ENCODE results near the gene CENPP. TPM values are rescaled to one million over a fixed set of nuclear protein-coding genes. Genes with fewer than 3 reads are reported as not detected.

Gene CENPP
- total RNA-seq, 1 donor from 2014 or later, result 9.3 TPM

- no peak overlapping the region for H3K27ac ChIP-seq
- peaks cover 24% of the 10 kb centered on the region for H3K4me1 ChIP-seq
- no peaks in the 10 kb centered on the region for H3K9me3 ChIP-seq
- H3K4me3 ChIP-seq, result no peak overlapping the region
- no peaks in the 10 kb centered on the region for H3K36me3 ChIP-seq
- no peak for DNase-seq (ENCODE audit: extremely low spot score in 2 of 2)
- no peak for TF ChIP-seq POLR2A (IDR thresholded peaks at IDR 0.05)
- no peak for TF ChIP-seq CTCF (IDR thresholded peaks at IDR 0.05)
- no peak for TF ChIP-seq POLR2AphosphoS5 (IDR thresholded peaks at IDR 0.05; ENCODE audit: insufficient read depth in 1 of 2, low read depth in 1 of 2)
- intact Hi-C loops (cut with DNase I), result loop anchor here (10.0 kb wide), 1 partner anchor 135 kb away; no protein-coding TSS in a partner anchor
- no peaks in the 10 kb centered on the region for H3K27me3 ChIP-seq
These were observed 173.9 kb downstream of the CENPP start for GRCh38 chr9:92499701-92500100.

- TF ChIP-seq POLR2AphosphoS5 (IDR thresholded peaks at IDR 0.05; ENCODE audit: insufficient read depth in 1 of 2, low read depth in 1 of 2) (no peak), POLR2A (IDR thresholded peaks at IDR 0.05) (no peak), CTCF (IDR thresholded peaks at IDR 0.05) (no peak)
- no peak overlapping the region for H3K4me3 ChIP-seq
- intact Hi-C loops (cut with DNase I), result loop anchor here (10.0 kb wide), 1 partner anchor 134 kb away; no protein-coding TSS in a partner anchor
- H3K36me3 ChIP-seq, result no peaks in the 10 kb centered on the region
- H3K27me3 ChIP-seq, result no peaks in the 10 kb centered on the region
- H3K9me3 ChIP-seq, result no peaks in the 10 kb centered on the region
- DNase-seq (ENCODE audit: extremely low spot score in 2 of 2), result no peak
- peaks cover 34% of the 10 kb centered on the region for H3K4me1 ChIP-seq
- H3K27ac ChIP-seq, result no peak overlapping the region
These were observed 175.0 kb downstream of the CENPP start for GRCh38 chr9:92500725-92501124.

- Histone ChIP-seq H3K4me1 (peaks cover 46% of the 10 kb centered on the region), H3K27ac (peak overlapping the region; percentile 55), H3K4me3 (no peak overlapping the region), H3K9me3 (no peaks in the 10 kb centered on the region), H3K36me3 (no peaks in the 10 kb centered on the region), H3K27me3 (no peaks in the 10 kb centered on the region)
- TF ChIP-seq CTCF (IDR thresholded peaks at IDR 0.05), result no peak
- TF ChIP-seq POLR2A (IDR thresholded peaks at IDR 0.05), result no peak
- TF ChIP-seq POLR2AphosphoS5 (IDR thresholded peaks at IDR 0.05; ENCODE audit: insufficient read depth in 1 of 2, low read depth in 1 of 2), result peak in 1 of 2 donors; percentile 40
- intact Hi-C loops (cut with DNase I), result loop anchor here (10.0 kb wide), 1 partner anchor 133 kb away; no protein-coding TSS in a partner anchor
- DNase-seq (ENCODE audit: extremely low spot score in 2 of 2), result no peak
These were observed 176.1 kb downstream of the CENPP start for GRCh38 chr9:92501671-92502393.

GRCh38 chr9:92503156-92503555, 177.4 kb downstream of the CENPP start:
- Histone ChIP-seq H3K36me3 (no peaks in the 10 kb centered on the region), H3K4me1 (peaks cover 59% of the 10 kb centered on the region), H3K4me3 (no peak overlapping the region), H3K9me3 (no peaks in the 10 kb centered on the region), H3K27me3 (no peaks in the 10 kb centered on the region), H3K27ac (no peak overlapping the region)
- intact Hi-C loops (cut with DNase I), result loop anchor here (10.0 kb wide), 1 partner anchor 132 kb away; no protein-coding TSS in a partner anchor
- TF ChIP-seq POLR2A (IDR thresholded peaks at IDR 0.05) (no peak), CTCF (IDR thresholded peaks at IDR 0.05) (no peak), POLR2AphosphoS5 (IDR thresholded peaks at IDR 0.05; ENCODE audit: insufficient read depth in 1 of 2, low read depth in 1 of 2) (no peak)
- no peak for DNase-seq (ENCODE audit: extremely low spot score in 2 of 2)

GRCh38 chr9:92504881-92505280, 179.1 kb downstream of the CENPP start:
- Histone ChIP-seq H3K27ac (peak overlapping the region; percentile 66), H3K4me1 (peaks cover 59% of the 10 kb centered on the region), H3K36me3 (no peaks in the 10 kb centered on the region), H3K27me3 (no peaks in the 10 kb centered on the region), H3K9me3 (no peaks in the 10 kb centered on the region), H3K4me3 (no peak overlapping the region)
- no peak for TF ChIP-seq POLR2A (IDR thresholded peaks at IDR 0.05)
- no peak for TF ChIP-seq POLR2AphosphoS5 (IDR thresholded peaks at IDR 0.05; ENCODE audit: insufficient read depth in 1 of 2, low read depth in 1 of 2)
- TF ChIP-seq CTCF (IDR thresholded peaks at IDR 0.05), result no peak
- no peak for DNase-seq (ENCODE audit: extremely low spot score in 2 of 2)
- intact Hi-C loops (cut with DNase I), result loop anchor here (10.0 kb wide), 1 partner anchor 130 kb away; no protein-coding TSS in a partner anchor

Measured in vagina (tissue), 2 donors.